OCI-LY3 (cell line): ENCODE results near the gene C1orf21.

ENCODE experiments used
- H2AFZ ChIP-seq: fragments of 200-600, 300-600 bp; shearing (Covaris generic); 2 replicates; pipeline ENCODE4 v1.6.0; 2014; ENCODE audit warnings: antibody characterized with exemption, low read depth, low read length
- H3K27ac ChIP-seq: fragments of 200-600, 300-600 bp; sonication (generic); 2 replicates; pipeline ENCODE4 v1.5.1; 2014; ENCODE audit warnings: mild to moderate bottlenecking, low read length, moderate library complexity, mixed read lengths
- H3K27me3 ChIP-seq: fragments of 200-600, 300-600 bp; sonication (generic); 2 replicates; pipeline ENCODE4 v1.6.1; 2014; ENCODE audit warnings: low read depth, low read length, mixed read lengths
- H3K36me3 ChIP-seq: fragments of 200-600, 300-600 bp; sonication (generic); replicated peaks from 2 replicates; pipeline ENCODE3; 2014; ENCODE audit warnings: low read depth, low read length, mixed read lengths
- H3K4me1 ChIP-seq: fragments of 300-600, 200-600 bp; sonication (generic); 2 replicates; pipeline ENCODE4 v1.6.1; 2014; ENCODE audit warnings: low read length, mixed read lengths
- H3K4me2 ChIP-seq: fragments of 200-600, 300-600 bp; sonication (generic); 2 replicates; pipeline ENCODE4 v1.6.1; 2014; ENCODE audit warnings: low read length, mixed read lengths
- H3K4me3 ChIP-seq: fragments of 300-600, 200-600 bp; sonication (generic); 2 replicates; pipeline ENCODE4 v1.5.1; 2014; ENCODE audit warnings: antibody characterized with exemption, mild to moderate bottlenecking, low read length, moderate library complexity
- H3K79me2 ChIP-seq: fragments of 300-600, 200-600 bp; shearing (Covaris generic); 2 replicates; pipeline ENCODE4 v1.6.1; 2014; ENCODE audit warnings: mild to moderate bottlenecking, low read length, mixed read lengths
- H3K9ac ChIP-seq: fragments of 300-600, 200-600 bp; shearing (Covaris generic); 2 replicates; pipeline ENCODE4 v1.6.0; 2014; ENCODE audit warnings: mild to moderate bottlenecking, low read length, moderate library complexity
- H3K9me3 ChIP-seq: fragments of 200-600, 300-600 bp; shearing (Covaris generic); 2 replicates; pipeline ENCODE4 v1.6.1; 2014; ENCODE audit warnings: low read length, mixed read lengths; ENCODE audit not compliant: insufficient read depth
- H4K20me1 ChIP-seq: fragments of 200-600, 300-600 bp; sonication (generic); 2 replicates; pipeline ENCODE4 v1.6.1; 2016; ENCODE audit warnings: low read length, mixed read lengths; ENCODE audit not compliant: insufficient read depth
- CTCF ChIP-seq: fragments of 200-600, 300-600 bp; sonication (generic); IDR thresholded peaks from 2 replicates; pipeline ENCODE4 v1.5.1; 2014; ENCODE audit warnings: antibody characterized with exemption, low read length, low read depth
- EZH2phosphoT487 ChIP-seq: fragments of 200-600 bp; shearing (Covaris generic); IDR thresholded peaks from 2 replicates; pipeline ENCODE4 v1.6.1; 2018; ENCODE audit warnings: antibody characterized with exemption, mixed run types, low read depth

Gene C1orf21

GRCh38 chr1:184512724-184513123 is 125.9 kb downstream of the C1orf21 start:
- Histone ChIP-seq H3K27ac (no peak overlapping the region), H3K27me3 (no peaks in the 10 kb centered on the region), H3K79me2 (no peaks in the 10 kb centered on the region), H2AFZ (no peak overlapping the region), H3K4me2 (no peak overlapping the region), H3K4me1 (no peaks in the 10 kb centered on the region), H3K4me3 (no peak overlapping the region), H3K9me3 (no peaks in the 10 kb centered on the region), H4K20me1 (no peaks in the 10 kb centered on the region), H3K9ac (no peak overlapping the region), H3K36me3 (no peaks in the 10 kb centered on the region)
- TF ChIP-seq CTCF (no peak), EZH2phosphoT487 (no peak)

GRCh38 chr1:184513421-184513820 is 126.6 kb downstream of the C1orf21 start:
- Histone ChIP-seq H3K4me1 (no peaks in the 10 kb centered on the region), H3K4me2 (no peak overlapping the region), H3K9me3 (no peaks in the 10 kb centered on the region), H3K36me3 (no peaks in the 10 kb centered on the region), H3K9ac (no peak overlapping the region), H3K79me2 (no peaks in the 10 kb centered on the region), H4K20me1 (no peaks in the 10 kb centered on the region), H2AFZ (no peak overlapping the region), H3K4me3 (no peak overlapping the region), H3K27ac (no peak overlapping the region), H3K27me3 (no peaks in the 10 kb centered on the region)
- no peak for TF ChIP-seq CTCF
- no peak for TF ChIP-seq EZH2phosphoT487

GRCh38 chr1:184513966-184514365 is 127.1 kb downstream of the C1orf21 start:
- no peak overlapping the region for H3K27ac ChIP-seq

GRCh38 chr1:184514447-184514846 is 127.6 kb downstream of the C1orf21 start:
- TF ChIP-seq EZH2phosphoT487: no peak
- TF ChIP-seq CTCF: no peak
- Histone ChIP-seq H3K9ac (no peak overlapping the region), H3K27ac (no peak overlapping the region), H3K9me3 (no peaks in the 10 kb centered on the region), H3K27me3 (no peaks in the 10 kb centered on the region), H4K20me1 (no peaks in the 10 kb centered on the region), H3K4me3 (no peak overlapping the region), H2AFZ (no peak overlapping the region), H3K36me3 (no peaks in the 10 kb centered on the region), H3K4me2 (no peak overlapping the region), H3K79me2 (no peaks in the 10 kb centered on the region), H3K4me1 (no peaks in the 10 kb centered on the region)

More at GRCh38 chr1:184513966-184514365, 127.1 kb downstream of the C1orf21 start:
- H2AFZ ChIP-seq: no peak overlapping the region
- no peak overlapping the region for H3K4me3 ChIP-seq
- H3K9ac ChIP-seq: no peak overlapping the region
- no peaks in the 10 kb centered on the region for H4K20me1 ChIP-seq
- no peaks in the 10 kb centered on the region for H3K9me3 ChIP-seq
- no peaks in the 10 kb centered on the region for H3K4me1 ChIP-seq
- no peaks in the 10 kb centered on the region for H3K36me3 ChIP-seq
- H3K27me3 ChIP-seq: no peaks in the 10 kb centered on the region
- no peak overlapping the region for H3K4me2 ChIP-seq
- TF ChIP-seq CTCF (no peak), EZH2phosphoT487 (no peak)
- no peaks in the 10 kb centered on the region for H3K79me2 ChIP-seq
